IMR-90 (cell line): ENCODE data around the gene CARM1. TPM values are rescaled to one million over a fixed set of nuclear protein-coding genes. Genes with fewer than 3 reads are reported as not detected.

Source experiments
- ATAC-seq: fragments of 200-7000 bp; cut with Tn5 transposase; 2 replicates; pipeline ENCODE4 v1.9.1; 2020; ENCODE audit warnings: low read depth, mild to moderate bottlenecking, moderate library complexity
- BruUV-seq: library from RNA; stranded (reverse); fragments of 400-500 nt; replicated peaks from 2 replicates; lab custom pipeline; 2021; lab: Mats Ljungman, UMichigan
- CTCF ChIA-PET: fragments of 300-600 bp; formaldehyde crosslinking; extraction: SDS; loops from one replicate; lab custom pipeline; 2021; ENCODE audit warnings: antibody characterized with exemption; lab: Yijun Ruan, JAX
- POLR2A ChIA-PET: fragments of 300-600 bp; sonication (Branson Sonifier 250); formaldehyde crosslinking; loops from one replicate; lab custom pipeline; 2022; ENCODE audit warnings: antibody characterized with exemption; ENCODE audit not compliant: unreplicated experiment; lab: Charles Lee
- DNase-seq: peaks from one replicate; pipeline ENCODE4 v3.0.0; 2013
- H2AFZ ChIP-seq: replicated peaks from 2 replicates; pipeline ENCODE3; 2013; ENCODE audit warnings: low read length, mild to moderate bottlenecking; ENCODE audit not compliant: poor library complexity
- H2AK5ac ChIP-seq: 2 replicates; pipeline ENCODE4 v1.6.1; 2013; ENCODE audit warnings: low read depth, low read length, inconsistent platforms
- H2AK9ac ChIP-seq: replicated peaks from 2 replicates; pipeline ENCODE3; 2013; ENCODE audit warnings: mild to moderate bottlenecking, low read depth, low read length, moderate library complexity; ENCODE audit not compliant: poor library complexity
- H2BK120ac ChIP-seq: 2 replicates; pipeline ENCODE4 v1.6.1; 2013; ENCODE audit warnings: low read depth, low read length, inconsistent platforms
- H2BK15ac ChIP-seq: 3 replicates; pipeline ENCODE4 v1.6.1; 2013; ENCODE audit warnings: low read depth, low read length, inconsistent platforms
- H2BK20ac ChIP-seq: 2 replicates; pipeline ENCODE4 v1.6.1; 2013; ENCODE audit warnings: low read depth, mild to moderate bottlenecking, inconsistent platforms, low read length, moderate library complexity
- H2BK5ac ChIP-seq: 2 replicates; pipeline ENCODE4 v1.6.1; 2013; ENCODE audit warnings: mild to moderate bottlenecking, low read depth, low read length, inconsistent platforms; ENCODE audit not compliant: poor library complexity, severe bottlenecking
- H3K14ac ChIP-seq: replicated peaks from 2 replicates; pipeline ENCODE4 v1.6.1; 2013; ENCODE audit warnings: low read depth, low read length, inconsistent platforms
- H3K18ac ChIP-seq: 2 replicates; pipeline ENCODE4 v1.6.1; 2013; ENCODE audit warnings: low read depth, low read length, control low read depth
- H3K23ac ChIP-seq: 2 replicates; pipeline ENCODE4 v1.6.1; 2013; ENCODE audit warnings: low read depth, low read length, inconsistent platforms
- H3K27ac ChIP-seq: 2 replicates; pipeline ENCODE4 v1.5.1; 2013; ENCODE audit warnings: mild to moderate bottlenecking, control low read depth, low read length; ENCODE audit not compliant: insufficient read depth
- H3K27me3 ChIP-seq: 2 replicates; pipeline ENCODE4 v1.6.1; 2013; ENCODE audit warnings: low read length; ENCODE audit not compliant: control insufficient read depth, insufficient read depth
- H3K36me3 ChIP-seq: 2 replicates; pipeline ENCODE4 v1.6.1; 2013; ENCODE audit warnings: low read length, mixed read lengths; ENCODE audit not compliant: control insufficient read depth, insufficient read depth
- H3K4ac ChIP-seq: 2 replicates; pipeline ENCODE4 v1.6.1; 2013; ENCODE audit warnings: low read depth, low read length, inconsistent platforms
- H3K4me1 ChIP-seq: 2 replicates; pipeline ENCODE4 v1.6.1; 2013; ENCODE audit warnings: low read length, mixed read lengths; ENCODE audit not compliant: control insufficient read depth, insufficient read depth
- H3K4me2 ChIP-seq: 2 replicates; pipeline ENCODE4 v1.6.1; 2013; ENCODE audit warnings: low read depth, mild to moderate bottlenecking, control low read depth, low read length, moderate library complexity
- H3K4me3 ChIP-seq: 2 replicates; pipeline ENCODE4 v1.5.1; 2013; ENCODE audit warnings: low read depth, mild to moderate bottlenecking, control low read depth, low read length, moderate library complexity; ENCODE audit not compliant: insufficient read depth
- H3K56ac ChIP-seq: 2 replicates; pipeline ENCODE4 v1.6.1; 2013; ENCODE audit warnings: low read length, inconsistent platforms; ENCODE audit not compliant: insufficient read depth; ENCODE audit errors: extremely low read depth
- H3K79me1 ChIP-seq, 2 experiments: 2 replicates each; pipeline ENCODE4 v1.6.1; 2013; ENCODE audit warnings: low read length in 2 of 2, inconsistent platforms in 1 of 2, low read depth in 1 of 2
- H3K9ac ChIP-seq: 2 replicates; pipeline ENCODE4 v1.6.1; 2013; ENCODE audit warnings: low read depth, low read length, control low read depth
- H3K9me1 ChIP-seq: 2 replicates; pipeline ENCODE4 v1.6.1; 2013; ENCODE audit warnings: low read length, inconsistent platforms; ENCODE audit not compliant: insufficient read depth
- H3K9me3 ChIP-seq: 2 replicates; pipeline ENCODE4 v1.6.1; 2013; ENCODE audit warnings: low read length; ENCODE audit not compliant: control insufficient read depth, insufficient read depth
- H4K20me1 ChIP-seq: 2 replicates; pipeline ENCODE4 v1.6.1; 2013; ENCODE audit warnings: low read length, inconsistent platforms; ENCODE audit not compliant: insufficient read depth
- H4K5ac ChIP-seq: 2 replicates; pipeline ENCODE4 v1.6.1; 2013; ENCODE audit warnings: mild to moderate bottlenecking, low read depth, low read length, control low read depth
- H4K8ac ChIP-seq, 2 experiments: 2 replicates each; pipeline ENCODE4 v1.6.1; 2013; ENCODE audit warnings: low read depth in 2 of 2, low read length in 2 of 2, control low read depth in 1 of 2, inconsistent platforms in 1 of 2
- H4K91ac ChIP-seq: 2 replicates; pipeline ENCODE4 v1.6.1; 2013; ENCODE audit warnings: low read depth, low read length, inconsistent platforms; ENCODE audit not compliant: insufficient read depth
- BHLHE40 ChIP-seq: fragments of 150-350 bp; IDR thresholded peaks from 2 replicates; pipeline ENCODE4 v1.6.1; 2016; ENCODE audit warnings: mild to moderate bottlenecking, low read depth, low read length
- CEBPB ChIP-seq: IDR thresholded peaks from 2 replicates; pipeline ENCODE4 v1.6.1; 2012; ENCODE audit warnings: low read depth, low read length, improper control_type of control experiment
- CHD1 ChIP-seq: IDR thresholded peaks from 2 replicates; pipeline ENCODE4 v1.6.1; 2012; ENCODE audit warnings: low read depth, low read length, improper control_type of control experiment
- MAFK ChIP-seq: IDR thresholded peaks from 2 replicates; pipeline ENCODE4 v1.6.1; 2012; ENCODE audit warnings: low read depth, low read length, improper control_type of control experiment
- MAZ ChIP-seq: IDR thresholded peaks from 2 replicates; pipeline ENCODE4 v1.6.1; 2012; ENCODE audit warnings: low read depth, mild to moderate bottlenecking, low read length, improper control_type of control experiment, moderate library complexity, borderline replicate concordance
- MXI1 ChIP-seq: IDR thresholded peaks from 2 replicates; pipeline ENCODE4 v1.6.1; 2012; ENCODE audit warnings: low read depth, mild to moderate bottlenecking, low read length, moderate library complexity, borderline replicate concordance
- RAD21 ChIP-seq: IDR thresholded peaks from 2 replicates; pipeline ENCODE4 v1.6.1; 2012; ENCODE audit warnings: low read length, improper control_type of control experiment
- RFX5 ChIP-seq: IDR thresholded peaks from 2 replicates; pipeline ENCODE4 v1.8.0; 2012; ENCODE audit warnings: low read depth, mild to moderate bottlenecking, low read length, moderate library complexity
- SMC3 ChIP-seq: fragments of 150-350 bp; IDR thresholded peaks from 2 replicates; pipeline ENCODE4 v1.6.1; 2016; ENCODE audit warnings: low read depth, mild to moderate bottlenecking, antibody characterized with exemption, low read length, moderate library complexity
- USF2 ChIP-seq: fragments of 150-350 bp; IDR thresholded peaks from 2 replicates; pipeline ENCODE4 v1.6.1; 2017; ENCODE audit warnings: mild to moderate bottlenecking, antibody characterized with exemption, low read length, low read depth
- WGBS, 2 experiments: methylation state at CpG; one replicate each; pipeline versions ENCODE4 v1.1.5 to v1.1.7; 2013; ENCODE audit warnings: missing lambda C conversion rate in 2 of 2; ENCODE audit not compliant: insufficient read length in 1 of 2; ENCODE audit errors: extremely low coverage in 2 of 2; 5-methylcytosine and 5-hydroxymethylcytosine counted together
- dilution Hi-C: fragments of 300-500 bp; cut with HindIII; formaldehyde crosslinking; loops from one replicate; pipeline ENCODE4 v1.14.3; 2018; ENCODE audit warnings: low sequenced_read_pairs; ENCODE audit not compliant: unreplicated experiment
- in situ Hi-C: fragments of 300-500 bp; cut with MboI; formaldehyde crosslinking; loops from 3 replicates; pipeline ENCODE4 v1.14.3; 2019; ENCODE audit warnings: low sequenced_read_pairs, inconsistent platforms, mixed read lengths
- intact Hi-C: fragments of 100-400 bp; cut with micrococcal nuclease; formaldehyde crosslinking; loops from 2 replicates; pipeline ENCODE4 v1.10.0; 2022
- polyA plus RNA-seq, 3 experiments: library from polyadenylated mRNA; depleted of rRNA; stranded (reverse); fragments of >200 nt; gene quantifications; 2 replicates each; pipeline ENCODE4 v1.2.3, GENCODE V29; 2012; ENCODE audit warnings: low replicate concordance in 1 of 3
- total RNA-seq: library from RNA; depleted of rRNA; stranded (reverse); fragments of >200 nt; gene quantifications from 2 replicates; pipeline ENCODE4 v1.2.3, GENCODE V29; 2012
- TF ChIP-seq, protein P1 (sequence below): conservative IDR thresholded peaks from 2 replicates; pipeline ENCODE4 v1.5.1; 2012; ENCODE audit warnings: mild to moderate bottlenecking, low read depth, low read length, improper control_type of control experiment

Gene CARM1
- total and polyA plus RNA-seq, 2 of the 4 experiments (the other 2 are of a cell fraction), result 20.3 to 67.1 TPM

DNA sequence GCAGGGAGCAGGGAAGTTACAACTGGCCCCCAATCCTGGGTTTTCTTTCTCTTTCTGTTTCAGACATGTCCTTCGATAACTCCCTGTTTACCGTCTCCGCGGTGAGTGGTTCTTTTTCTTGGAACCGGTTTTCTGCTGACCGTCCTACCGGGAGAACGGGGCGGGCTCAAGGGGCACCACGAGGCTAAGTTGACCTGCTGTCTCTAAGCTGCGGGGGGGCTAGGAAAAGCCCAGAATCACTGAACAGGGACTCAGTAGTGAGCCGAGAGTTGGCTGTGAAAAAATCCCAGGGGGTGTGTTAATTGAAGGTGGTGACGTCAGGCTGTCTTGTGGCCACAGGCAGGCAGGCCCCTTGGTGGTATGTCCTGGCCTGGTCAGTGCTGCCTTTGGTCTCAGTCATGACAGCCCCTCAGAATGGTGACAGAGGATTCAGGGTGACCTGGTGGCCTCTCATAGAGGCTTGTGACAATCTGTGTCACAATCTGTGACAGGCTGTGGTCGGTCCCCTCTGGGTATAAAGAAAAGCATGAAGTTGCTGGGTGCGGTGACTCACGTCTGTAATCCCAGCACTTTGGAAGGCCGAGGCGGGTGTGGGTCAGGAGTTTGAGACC lies 8.1 kb upstream of the CARM1 start (continued):
- no peak for TF ChIP-seq MAFK

DNA sequence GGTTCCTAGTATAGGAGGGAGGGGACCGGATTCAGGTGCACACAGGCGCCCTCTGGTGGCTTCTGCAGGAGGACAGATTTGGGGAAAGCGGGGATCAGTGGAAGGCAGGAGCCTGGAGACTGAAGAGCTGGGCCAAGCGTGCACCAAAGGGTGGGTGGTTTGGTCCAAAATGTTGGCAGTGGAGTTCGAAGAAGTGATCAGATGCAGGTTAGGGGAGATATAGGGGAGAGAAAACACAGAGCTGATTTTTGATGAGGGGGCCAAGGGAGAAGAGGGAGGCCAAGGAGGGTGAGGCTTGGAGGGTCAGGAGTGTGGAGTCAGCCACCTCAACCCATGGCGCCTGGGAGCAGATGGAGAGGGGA lies 6.8 kb upstream of the CARM1 start:
- H3K56ac ChIP-seq, result no peak overlapping the region
- dilution Hi-C loops (no loop called here), intact Hi-C loops (loop anchor here (1.0 kb wide), 2 partner anchors 28 to 147 kb away; partner anchors contain the start of gene TMED1), in situ Hi-C loops (no loop called here)
- POLR2A ChIA-PET, result interaction anchor here (1.1 kb wide), 2 partner anchors 28 to 147 kb away, joined by 3 to 6 read pairs; partner anchors contain the start of genes DNM2 and TMED1
- peak overlapping the region; percentile 87 for H2AFZ ChIP-seq
- H3K9me1 ChIP-seq, result peaks cover 14% of the 10 kb centered on the region; the same call in 1 of the 2 replicates
- H3K4ac ChIP-seq, result peak overlapping the region; percentile 79
- peak overlapping the region; percentile 18 for H2AK9ac ChIP-seq
- H4K20me1 ChIP-seq, result no peaks in the 10 kb centered on the region
- H3K4me1 ChIP-seq, result peaks cover 3% of the 10 kb centered on the region
- H3K4me3 ChIP-seq, result no peak overlapping the region
- ATAC-seq (peak; percentile 93), DNase-seq (peak; percentile 68)
- H2BK5ac ChIP-seq, result no peak overlapping the region
- CTCF ChIA-PET, result interaction anchor here (0.5 to 2.4 kb wide), 14 partner anchors 10 to 848 kb away, joined by 3 to 23 read pairs (median 4); partner anchors contain the start of genes DNM2 and TMED1
- H4K91ac ChIP-seq, result no peak overlapping the region; the same call in 1 of the 2 replicates
- peak overlapping the region; percentile 87 for H4K5ac ChIP-seq
- no peak overlapping the region for H3K4me2 ChIP-seq
- no peak overlapping the region for H3K18ac ChIP-seq
- peaks cover 0 to 3% of the 10 kb centered on the region in 2 experiments; a peak in 1 of 4 replicates for H3K79me1 ChIP-seq
- no peaks in the 10 kb centered on the region for H3K27me3 ChIP-seq
- no peak overlapping the region for H3K27ac ChIP-seq
- TF ChIP-seq MXI1, result no peak
- peak; percentile 66 for TF ChIP-seq RAD21
- TF ChIP-seq, protein P1, sequence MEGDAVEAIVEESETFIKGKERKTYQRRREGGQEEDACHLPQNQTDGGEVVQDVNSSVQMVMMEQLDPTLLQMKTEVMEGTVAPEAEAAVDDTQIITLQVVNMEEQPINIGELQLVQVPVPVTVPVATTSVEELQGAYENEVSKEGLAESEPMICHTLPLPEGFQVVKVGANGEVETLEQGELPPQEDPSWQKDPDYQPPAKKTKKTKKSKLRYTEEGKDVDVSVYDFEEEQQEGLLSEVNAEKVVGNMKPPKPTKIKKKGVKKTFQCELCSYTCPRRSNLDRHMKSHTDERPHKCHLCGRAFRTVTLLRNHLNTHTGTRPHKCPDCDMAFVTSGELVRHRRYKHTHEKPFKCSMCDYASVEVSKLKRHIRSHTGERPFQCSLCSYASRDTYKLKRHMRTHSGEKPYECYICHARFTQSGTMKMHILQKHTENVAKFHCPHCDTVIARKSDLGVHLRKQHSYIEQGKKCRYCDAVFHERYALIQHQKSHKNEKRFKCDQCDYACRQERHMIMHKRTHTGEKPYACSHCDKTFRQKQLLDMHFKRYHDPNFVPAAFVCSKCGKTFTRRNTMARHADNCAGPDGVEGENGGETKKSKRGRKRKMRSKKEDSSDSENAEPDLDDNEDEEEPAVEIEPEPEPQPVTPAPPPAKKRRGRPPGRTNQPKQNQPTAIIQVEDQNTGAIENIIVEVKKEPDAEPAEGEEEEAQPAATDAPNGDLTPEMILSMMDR, result peak; percentile 85
- TF ChIP-seq CHD1, result no peak
- TF ChIP-seq USF2, result no peak
- no peak for TF ChIP-seq RFX5
- peak; percentile 76 for TF ChIP-seq SMC3
- TF ChIP-seq MAZ, result 0 out of 2 replicates have a peak, but pooled peaks have one; percentile 36
- TF ChIP-seq CEBPB, result no peak
- TF ChIP-seq BHLHE40, result no peak
- H2BK20ac ChIP-seq, result peak overlapping the region; percentile 62; the same call in 1 of the 2 replicates
- H2AK5ac ChIP-seq, result peak overlapping the region; percentile 72
- no peak overlapping the region; the same call in 1 of the 2 replicates for H3K23ac ChIP-seq
- 38% methylated on average over 1 of the region's 6 CpGs; no CpG with 5 or more reads in 1 of the 2 experiments for WGBS, 2 experiments
- peak overlapping the region; percentile 25 to 100; a peak in 3 of 4 replicates for H4K8ac ChIP-seq
- peak overlapping the region; percentile 83; the same call in 1 of the 2 replicates for H3K14ac ChIP-seq
- no peaks in the 10 kb centered on the region for H3K9me3 ChIP-seq
- no peaks in the 10 kb centered on the region for H3K36me3 ChIP-seq
- H2BK15ac ChIP-seq, result no peak overlapping the region; the same call in 2 of the 3 replicates
- no TSS peak for BruUV-seq
- H3K9ac ChIP-seq, result 0 out of 2 replicates have a peak overlapping the region, but pooled peaks have one; percentile 11
- H2BK120ac ChIP-seq, result peak overlapping the region; percentile 63; the same call in 1 of the 2 replicates
